HepG2 (cell line): Measurements from ENCODE around the gene MDFIC. TPM values are rescaled to one million over a fixed set of nuclear protein-coding genes. Genes with fewer than 3 reads are reported as not detected.

Experiments used
- ATAC-seq: fragments of 200-7000 bp; cut with Tn5 transposase; 3 replicates; pipeline ENCODE4 v1.9.1; 2020; ENCODE audit warnings: mild to moderate bottlenecking, moderate library complexity
- BruUV-seq: library from RNA; stranded (reverse); fragments of 400-500 nt; replicated peaks from 2 replicates; lab custom pipeline; 2021; lab: Mats Ljungman, UMichigan
- CTCF ChIA-PET: fragments of 300-600 bp; formaldehyde crosslinking; extraction: SDS; loops from one replicate; lab custom pipeline; 2021; ENCODE audit warnings: low total read pairs, inconsistent platforms, low intra/inter-chr PET ratio; lab: Yijun Ruan, JAX
- POLR2A ChIA-PET: fragments of 350-600 bp; sonication (Branson Sonifier 250); formaldehyde crosslinking; loops from one replicate; lab custom pipeline; 2020; ENCODE audit warnings: antibody characterized with exemption, inconsistent platforms; lab: Yijun Ruan, JAX
- DNase-seq: peaks from one replicate; pipeline ENCODE4 v3.0.0-alpha.2; 2015; ENCODE audit warnings: low spot score
- FAIRE-seq: peaks from 3 replicates; lab custom pipeline; 2011; peaks lifted over from hg19 to GRCh38; lab: Jason Lieb, UNC
- H2AFZ ChIP-seq: one replicate; pipeline ENCODE4 v1.6.1; 2011; ENCODE audit warnings: low read length, inconsistent platforms
- H3K27ac ChIP-seq: fragments of 300-600 bp; 3 replicates; pipeline ENCODE4 v1.8.0; 2011; ENCODE audit warnings: mixed run types, mild to moderate bottlenecking, mixed read lengths, low read length, inconsistent platforms; ENCODE audit not compliant: insufficient read depth; ENCODE audit errors: extremely low read length
- H3K27me3 ChIP-seq, 2 experiments: fragments of 200-600 bp in 1 of 2; 2 replicates in 1 of 2; 3 replicates in 1 of 2; pipeline versions ENCODE4 v1.6.0 to v1.8.0; 2011; ENCODE audit warnings: low read length in 2 of 2, mild to moderate bottlenecking in 2 of 2, moderate library complexity in 2 of 2, inconsistent platforms in 1 of 2; ENCODE audit not compliant: insufficient read depth in 2 of 2, control insufficient read depth in 1 of 2
- H3K36me3 ChIP-seq, 2 experiments: fragments of 200-600 bp in 1 of 2; replicated peaks in 1 of 2; 2 replicates in 1 of 2; 3 replicates in 1 of 2; pipeline versions ENCODE4 v1.5.1 to v1.8.0; 2011; ENCODE audit warnings: low read length in 2 of 2, inconsistent platforms in 1 of 2; ENCODE audit not compliant: insufficient read depth in 2 of 2, control insufficient read depth in 1 of 2
- H3K4me1 ChIP-seq: 2 replicates; pipeline ENCODE4 v1.5.1; 2012; ENCODE audit warnings: low read length, inconsistent platforms; ENCODE audit not compliant: insufficient read depth
- H3K4me2 ChIP-seq: 2 replicates; pipeline ENCODE4 v1.6.0; 2011; ENCODE audit warnings: low read depth, low read length, inconsistent platforms
- H3K4me3 ChIP-seq, 3 experiments: fragments of 200-600 bp in 1 of 3; sonication (generic), shearing (Covaris generic) in 1 of 3; replicated peaks in 1 of 3; 2 replicates each; pipeline ENCODE4 v1.5.1; 2011 to 2016; ENCODE audit warnings: low read length in 3 of 3, inconsistent platforms in 2 of 3, low read depth in 2 of 3, mild to moderate bottlenecking in 2 of 3, control low read depth in 1 of 3, mixed read lengths in 1 of 3; ENCODE audit not compliant: insufficient read depth in 1 of 3
- H3K79me2 ChIP-seq: one replicate; pipeline ENCODE4 v1.6.1; 2011; ENCODE audit warnings: low read length, inconsistent platforms; ENCODE audit not compliant: insufficient read depth
- H3K9ac ChIP-seq: 2 replicates; pipeline ENCODE4 v1.6.0; 2011; ENCODE audit warnings: mild to moderate bottlenecking, low read depth, low read length, inconsistent platforms; ENCODE audit not compliant: insufficient read depth
- H3K9me3 ChIP-seq: 2 replicates; pipeline ENCODE4 v1.5.1; 2012; ENCODE audit warnings: mild to moderate bottlenecking, low read length
- H4K20me1 ChIP-seq: 2 replicates; pipeline ENCODE4 v1.6.0; 2011; ENCODE audit warnings: inconsistent platforms, mild to moderate bottlenecking, low read length, moderate library complexity; ENCODE audit not compliant: insufficient read depth
- GMEB2 ChIP-seq: IDR thresholded peaks from 2 replicates; pipeline ENCODE4 v1.6.1; 2016; ENCODE audit warnings: missing biosample characterization, missing genetic modification reagents, low read depth
- HOXA5 ChIP-seq: sonication (generic); formaldehyde crosslinking; IDR thresholded peaks from 2 replicates; pipeline ENCODE4 v1.4.0; 2020; ENCODE audit warnings: missing genetic modification reagents
- IKZF4 ChIP-seq: sonication (generic); formaldehyde crosslinking; IDR thresholded peaks from 2 replicates; pipeline ENCODE4 v1.5.1; 2020; ENCODE audit warnings: borderline replicate concordance, mild to moderate bottlenecking, low read depth, missing genetic modification reagents; ENCODE audit errors: not compliant biosample characterization
- MAFK ChIP-seq, 2 experiments: IDR thresholded peaks in 1 of 2; conservative IDR thresholded peaks in 1 of 2; 2 replicates each; pipeline ENCODE4 v1.6.1; 2011; ENCODE audit warnings: improper control_type of control experiment in 2 of 2, low read length in 2 of 2
- MEF2D ChIP-seq: sonication (generic); formaldehyde crosslinking; IDR thresholded peaks from 2 replicates; pipeline ENCODE4 v1.5.1; 2020; ENCODE audit warnings: mild to moderate bottlenecking, missing genetic modification reagents
- NFYB ChIP-seq: sonication (generic); formaldehyde crosslinking; IDR thresholded peaks from 2 replicates; pipeline ENCODE4 v1.4.0; 2020; ENCODE audit warnings: missing genetic modification reagents
- PHF20 ChIP-seq: sonication (generic); formaldehyde crosslinking; IDR thresholded peaks from 2 replicates; pipeline ENCODE4 v1.5.0; 2020; ENCODE audit warnings: mild to moderate bottlenecking, missing genetic modification reagents
- SIN3A ChIP-seq: IDR thresholded peaks from 2 replicates; pipeline ENCODE4 v1.6.1; 2011; ENCODE audit warnings: low read depth, mild to moderate bottlenecking, control low read depth, low read length, borderline replicate concordance
- TBX3 ChIP-seq: fragments of 450-650 bp; IDR thresholded peaks from 2 replicates; pipeline ENCODE4 v1.6.1; 2017; ENCODE audit warnings: antibody characterized with exemption, mild to moderate bottlenecking, inconsistent platforms, borderline replicate concordance
- TOPORS ChIP-seq: sonication (generic); formaldehyde crosslinking; IDR thresholded peaks from 2 replicates; pipeline ENCODE4 v1.8.0; 2023; ENCODE audit warnings: mild to moderate bottlenecking, missing genetic modification reagents
- ZEB1 ChIP-seq: IDR thresholded peaks from 2 replicates; pipeline ENCODE4 v1.6.1; 2012; ENCODE audit warnings: mild to moderate bottlenecking, low read depth, inconsistent platforms; ENCODE audit not compliant: insufficient replicate concordance
- ZNF20 ChIP-seq: sonication (generic); formaldehyde crosslinking; IDR thresholded peaks from 2 replicates; pipeline ENCODE4 v1.4.0; 2020; ENCODE audit warnings: mild to moderate bottlenecking, moderate library complexity, missing genetic modification reagents
- WGBS: methylation state at CpG from one replicate; pipeline ENCODE4 v1.1.6; 2017; ENCODE audit warnings: low lambda C conversion rate; 5-methylcytosine and 5-hydroxymethylcytosine counted together
- in situ Hi-C: cut with HindIII; loops from 2 replicates; pipeline ENCODE4 v1.10.0; 2017; ENCODE audit warnings: low pct_unique_long_range_greater_than_20kb; ENCODE audit not compliant: extremely low pct_ligation_motif_present
- intact Hi-C: fragments of 100-400 bp; cut with micrococcal nuclease; formaldehyde crosslinking; loops from one replicate; pipeline ENCODE4 v1.10.0; 2022; ENCODE audit not compliant: unreplicated experiment
- polyA plus RNA-seq, 8 experiments: library from polyadenylated mRNA; depleted of rRNA in 3 of 8; stranded (reverse) in 7 of 8; unstranded in 1 of 8; fragments of >200 nt; fragmentation: Illumina TruSeq in 4 of 8; extraction: Trizol in 4 of 8; gene quantifications; 2 replicates each; pipeline versions ENCODE4 v1.2.1 to v1.2.3, GENCODE V29; 2011 to 2016; ENCODE audit warnings: low read depth in 4 of 8, missing spikeins in 1 of 8, mixed read lengths in 1 of 8; ENCODE audit not compliant: insufficient read depth in 1 of 8
- total RNA-seq, 5 experiments: library from RNA; depleted of rRNA; stranded (reverse); fragments of >200 nt; fragmentation: Illumina TruSeq; extraction: Trizol; gene quantifications; 2 replicates each; pipeline ENCODE4 v1.2.3, GENCODE V29; 2016; ENCODE audit warnings: low read depth in 1 of 5
- TF ChIP-seq, protein P1 (sequence below): sonication (generic); formaldehyde crosslinking; IDR thresholded peaks from 2 replicates; pipeline ENCODE4 v1.5.0; 2020; ENCODE audit warnings: mild to moderate bottlenecking, missing genetic modification reagents
- TF ChIP-seq, protein P2 (sequence below): sonication (generic); formaldehyde crosslinking; IDR thresholded peaks from 2 replicates; pipeline ENCODE4 v1.8.1; 2022; ENCODE audit warnings: mild to moderate bottlenecking, missing genetic modification reagents

The MDFIC gene
- total and polyA plus RNA-seq, 2 of the 13 experiments (the other 11 are each of a cell fraction or from before 2014, with no cell fraction given), result 0.13 TPM; not detected in 1

DNA sequence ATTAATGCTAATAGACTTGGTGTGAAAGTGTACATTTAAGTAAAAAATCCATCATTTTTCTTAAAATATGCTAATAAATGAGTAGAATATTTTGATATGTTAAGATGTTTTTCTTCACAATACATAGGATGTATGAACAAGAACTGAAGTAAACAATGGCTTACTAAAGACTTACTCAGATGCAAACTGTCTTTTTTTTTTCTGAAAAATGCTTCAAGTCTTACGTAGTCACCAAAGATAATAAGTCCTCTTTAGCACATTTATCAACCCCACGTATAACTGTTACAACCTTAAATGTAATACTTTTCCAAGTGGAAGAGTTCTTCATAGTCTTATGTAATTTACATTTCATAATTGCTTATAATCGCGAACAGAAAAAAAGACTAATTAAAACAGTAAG, 54.8 kb downstream of the MDFIC start:
- WGBS, result 78% methylated on average over 4 of the region's 4 CpGs
- FAIRE-seq (no peak), ATAC-seq (no peak), DNase-seq (no peak)
- Histone ChIP-seq H2AFZ (no peak overlapping the region), H4K20me1 (no peaks in the 10 kb centered on the region), H3K4me3 (no peak overlapping the region), H3K4me2 (no peak overlapping the region), H3K27me3 (no peaks in the 10 kb centered on the region), H3K9me3 (no peaks in the 10 kb centered on the region), H3K79me2 (no peaks in the 10 kb centered on the region), H3K27ac (no peak overlapping the region), H3K36me3 (no peaks in the 10 kb centered on the region), H3K9ac (no peak overlapping the region)
- intact Hi-C loops (no loop called here), in situ Hi-C loops (no loop called here)
- CTCF ChIA-PET, result no interaction called here
- POLR2A ChIA-PET, result no interaction called here
- TF ChIP-seq ZEB1 (no peak), IKZF4 (CRISPR knock-in tag) (no peak), MAFK (conservative IDR thresholded peaks at IDR 0.05 in 1 of 2, IDR thresholded peaks at IDR 0.05 in 1 of 2; ENCODE audit: low read length in 2 of 2) (no peak)
- TF ChIP-seq, all 625 proteins: peak for 0
- no peaks in the 10 kb centered on the region for H3K4me1 ChIP-seq
- no TSS peak for BruUV-seq

- no peaks in the 10 kb centered on the region for H3K79me2 ChIP-seq
- H3K9ac ChIP-seq, result no peak overlapping the region
- ATAC-seq (no peak), FAIRE-seq (no peak), DNase-seq (no peak)
- intact Hi-C loops, result no loop called here
- H3K4me3 ChIP-seq, result no peak overlapping the region
- H3K4me1 ChIP-seq, result no peaks in the 10 kb centered on the region
- H3K36me3 ChIP-seq, result no peaks in the 10 kb centered on the region
- BruUV-seq, result no TSS peak
- no peak overlapping the region for H2AFZ ChIP-seq
- H3K27me3 ChIP-seq, result no peaks in the 10 kb centered on the region
- POLR2A ChIA-PET, result no interaction called here
- no peak overlapping the region for H3K27ac ChIP-seq
- WGBS, result 33% methylated on average over 1 of the region's 1 CpG
- H3K4me2 ChIP-seq, result no peak overlapping the region
- no peaks in the 10 kb centered on the region for H3K9me3 ChIP-seq
- CTCF ChIA-PET, result no interaction called here
- in situ Hi-C loops, result no loop called here
- H4K20me1 ChIP-seq, result no peaks in the 10 kb centered on the region
- TF ChIP-seq, protein P1, sequence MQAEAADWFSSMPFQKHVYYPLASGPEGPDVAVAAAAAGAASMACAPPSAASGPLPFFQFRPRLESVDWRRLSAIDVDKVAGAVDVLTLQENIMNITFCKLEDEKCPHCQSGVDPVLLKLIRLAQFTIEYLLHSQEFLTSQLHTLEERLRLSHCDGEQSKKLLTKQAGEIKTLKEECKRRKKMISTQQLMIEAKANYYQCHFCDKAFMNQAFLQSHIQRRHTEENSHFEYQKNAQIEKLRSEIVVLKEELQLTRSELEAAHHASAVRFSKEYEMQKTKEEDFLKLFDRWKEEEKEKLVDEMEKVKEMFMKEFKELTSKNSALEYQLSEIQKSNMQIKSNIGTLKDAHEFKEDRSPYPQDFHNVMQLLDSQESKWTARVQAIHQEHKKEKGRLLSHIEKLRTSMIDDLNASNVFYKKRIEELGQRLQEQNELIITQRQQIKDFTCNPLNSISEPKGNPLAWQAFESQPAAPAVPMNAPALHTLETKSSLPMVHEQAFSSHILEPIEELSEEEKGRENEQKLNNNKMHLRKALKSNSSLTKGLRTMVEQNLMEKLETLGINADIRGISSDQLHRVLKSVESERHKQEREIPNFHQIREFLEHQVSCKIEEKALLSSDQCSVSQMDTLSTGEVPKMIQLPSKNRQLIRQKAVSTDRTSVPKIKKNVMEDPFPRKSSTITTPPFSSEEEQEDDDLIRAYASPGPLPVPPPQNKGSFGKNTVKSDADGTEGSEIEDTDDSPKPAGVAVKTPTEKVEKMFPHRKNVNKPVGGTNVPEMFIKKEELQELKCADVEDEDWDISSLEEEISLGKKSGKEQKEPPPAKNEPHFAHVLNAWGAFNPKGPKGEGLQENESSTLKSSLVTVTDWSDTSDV (CRISPR knock-in tag), result no peak
- TF ChIP-seq ZNF20 (no peak), HOXA5 (CRISPR knock-in tag) (no peak), MEF2D (CRISPR knock-in tag) (no peak), SIN3A (no peak), GMEB2 (CRISPR knock-in tag) (no peak), PHF20 (CRISPR knock-in tag) (no peak), NFYB (CRISPR knock-in tag) (no peak), TBX3 (no peak), TOPORS (no peak)
- TF ChIP-seq, protein P2, sequence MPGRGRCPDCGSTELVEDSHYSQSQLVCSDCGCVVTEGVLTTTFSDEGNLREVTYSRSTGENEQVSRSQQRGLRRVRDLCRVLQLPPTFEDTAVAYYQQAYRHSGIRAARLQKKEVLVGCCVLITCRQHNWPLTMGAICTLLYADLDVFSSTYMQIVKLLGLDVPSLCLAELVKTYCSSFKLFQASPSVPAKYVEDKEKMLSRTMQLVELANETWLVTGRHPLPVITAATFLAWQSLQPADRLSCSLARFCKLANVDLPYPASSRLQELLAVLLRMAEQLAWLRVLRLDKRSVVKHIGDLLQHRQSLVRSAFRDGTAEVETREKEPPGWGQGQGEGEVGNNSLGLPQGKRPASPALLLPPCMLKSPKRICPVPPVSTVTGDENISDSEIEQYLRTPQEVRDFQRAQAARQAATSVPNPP (CRISPR knock-in tag), result no peak
Measured at GRCh38 chr7:114977277-114977676, 55.4 kb downstream of the MDFIC start.
